Measurements from ENCODE around the gene BAAT. TPM values are rescaled to one million over a fixed set of nuclear protein-coding genes. Genes with fewer than 3 reads are reported as not detected.

BAAT gene
- total and polyA plus RNA-seq, 2 of the 13 experiments (the other 11 are each of a cell fraction or from before 2014, with no cell fraction given) = 0.71 to 7.9 TPM

- TF ChIP-seq ARID5B (CRISPR knock-in tag; IDR thresholded peaks at IDR 0.05) = peak; percentile 63; the same call in 1 of the 2 replicates
- TF ChIP-seq ZNF362 (CRISPR knock-in tag; IDR thresholded peaks at IDR 0.05; ENCODE audit: borderline replicate concordance) = no peak
- TF ChIP-seq NR3C1 (CRISPR knock-in tag; IDR thresholded peaks at IDR 0.05) = no peak
- TF ChIP-seq MED1 (CRISPR knock-in tag; IDR thresholded peaks at IDR 0.05) = peak; percentile 86
- 0 out of 2 replicates have a peak, but pooled peaks have one; percentile 40 for TF ChIP-seq RXRB (CRISPR knock-in tag; IDR thresholded peaks at IDR 0.05; ENCODE audit: borderline replicate concordance)
- TF ChIP-seq CBX5 (CRISPR knock-in tag; IDR thresholded peaks at IDR 0.05; ENCODE audit: borderline replicate concordance) = no peak
- TF ChIP-seq TFE3 (CRISPR knock-in tag; IDR thresholded peaks at IDR 0.05) = peak; percentile 14; the same call in 1 of the 2 replicates
- no peak for TF ChIP-seq LCORL (IDR thresholded peaks at IDR 0.05)
- peak; percentile 84 for TF ChIP-seq LCORL (CRISPR knock-in tag; IDR thresholded peaks at IDR 0.05)
- TF ChIP-seq THRA (CRISPR knock-in tag; IDR thresholded peaks at IDR 0.05; ENCODE audit: borderline replicate concordance) = 0 out of 2 replicates have a peak, but pooled peaks have one; percentile 7
- TF ChIP-seq ZFP82 (CRISPR knock-in tag; IDR thresholded peaks at IDR 0.05; ENCODE audit: borderline replicate concordance) = peak; percentile 61; the same call in 1 of the 2 replicates
- TF ChIP-seq KLF9 (CRISPR knock-in tag; IDR thresholded peaks at IDR 0.05; ENCODE audit: low read depth) = no peak
- TF ChIP-seq CREB1 (IDR thresholded peaks at IDR 0.05) = no peak
- TF ChIP-seq CREB1 (CRISPR knock-in tag; IDR thresholded peaks at IDR 0.05) = peak; percentile 53; the same call in 1 of the 2 replicates
- TF ChIP-seq NCOA2 (CRISPR knock-in tag; IDR thresholded peaks at IDR 0.05) = peak; percentile 54; the same call in 1 of the 2 replicates
- TF ChIP-seq BATF2 (CRISPR knock-in tag; IDR thresholded peaks at IDR 0.05) = no peak
- TF ChIP-seq NFKBIZ (CRISPR knock-in tag; IDR thresholded peaks at IDR 0.05) = no peak; the same call in 1 of the 2 replicates
- TF ChIP-seq DPF2 (CRISPR knock-in tag; IDR thresholded peaks at IDR 0.05; ENCODE audit: borderline replicate concordance, low read depth) = 0 out of 2 replicates have a peak, but pooled peaks have one; percentile 21
- peak; percentile 7; the same call in 1 of the 2 replicates for TF ChIP-seq ZNF652 (CRISPR knock-in tag; IDR thresholded peaks at IDR 0.05; ENCODE audit: borderline replicate concordance, low read depth)
- TF ChIP-seq TEAD3 (CRISPR knock-in tag; optimal IDR thresholded peaks at IDR 0.05; ENCODE audit: borderline replicate concordance) = peak; percentile 31
- no peak for TF ChIP-seq ZNF7 (CRISPR knock-in tag; IDR thresholded peaks at IDR 0.05)
Measured at GRCh38 chr9:101350285-101350684, 34.5 kb downstream of the BAAT start (continued).

Measured in HepG2 (cell line).